HG03097 (cell line): ENCODE results near the gene KCNK16.

Experiments
- ATAC-seq: cut with Tn5 transposase; IDR thresholded peaks from one replicate; pipeline ENCODE4 v1.9.1; 2021; ENCODE audit not compliant: unreplicated experiment, low FRiP score

KCNK16 gene

DNA sequence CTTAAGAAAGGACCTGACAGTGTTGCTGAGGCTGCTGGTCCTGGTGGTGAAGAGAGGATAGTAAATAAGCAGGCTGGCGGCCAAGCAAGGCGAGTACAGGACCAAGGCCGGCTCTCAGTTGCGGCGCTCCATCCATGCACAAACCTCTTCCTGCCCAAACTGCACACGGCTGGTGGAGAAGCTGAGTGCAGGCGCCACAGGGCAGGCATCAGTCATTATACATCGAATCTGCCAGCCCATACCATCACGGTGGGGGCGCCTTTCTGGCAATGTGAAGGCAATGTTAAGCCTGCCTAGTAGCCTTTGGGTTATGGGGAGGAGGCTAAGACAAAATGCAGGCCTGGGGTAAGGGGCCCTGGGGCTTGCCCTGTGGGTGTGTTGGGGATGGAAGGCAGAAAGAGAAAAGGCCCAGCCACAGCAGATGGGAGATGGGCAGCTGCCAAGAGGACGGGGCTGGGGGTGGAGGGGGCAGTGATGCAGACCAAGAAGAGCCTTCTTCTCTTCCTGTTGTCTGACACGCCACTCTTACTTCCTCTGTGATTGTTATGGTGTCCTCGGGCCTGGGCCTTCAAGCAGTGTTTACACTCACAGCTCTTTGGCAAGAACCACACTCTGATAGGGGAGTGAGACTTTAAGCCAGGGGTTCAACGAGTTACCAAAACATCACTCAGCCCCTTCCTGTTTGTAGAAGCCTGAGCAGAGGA, 20.3 kb upstream of the KCNK16 start:
- ATAC-seq, result no peak

DNA sequence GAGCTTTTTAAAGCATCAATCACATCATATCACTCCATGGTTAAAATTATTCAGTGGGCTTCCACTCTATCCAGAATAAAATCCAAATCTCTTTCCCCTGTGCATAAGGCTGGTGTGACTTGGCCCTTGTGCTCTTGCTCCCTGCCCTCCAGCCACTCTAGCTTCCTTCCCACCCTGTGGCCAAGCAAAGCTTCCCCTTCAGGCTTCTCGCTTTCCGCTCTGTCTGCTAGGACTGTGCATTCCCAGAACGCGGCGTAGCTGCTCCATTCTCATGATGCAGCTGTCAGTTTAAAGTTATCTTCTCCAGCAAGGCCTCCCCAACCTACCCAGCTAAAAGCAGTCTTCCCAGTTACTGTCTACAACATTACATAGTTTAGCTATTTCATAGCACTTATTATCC, 19.4 kb upstream of the KCNK16 start:
- no peak for ATAC-seq

DNA sequence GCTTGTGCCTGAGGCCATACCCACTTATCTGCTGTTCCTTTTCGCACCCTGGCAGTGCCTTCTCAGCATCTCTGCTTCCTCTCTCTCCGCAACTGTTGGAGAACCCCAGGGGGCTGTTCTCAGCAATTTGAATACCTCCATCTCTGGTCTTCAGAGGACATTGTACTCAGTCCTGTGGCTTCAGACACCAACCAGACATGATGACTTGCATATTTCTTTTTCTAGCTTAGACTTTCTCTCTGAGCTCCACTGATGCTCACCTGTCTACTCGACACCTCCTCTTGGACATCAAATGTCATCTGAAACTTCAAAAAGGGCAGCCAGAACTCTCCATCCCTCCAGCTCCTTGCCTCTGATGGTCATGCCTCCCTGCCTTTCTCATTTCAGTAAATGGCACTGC, 18.9 kb upstream of the KCNK16 start:
- ATAC-seq, result no peak

DNA sequence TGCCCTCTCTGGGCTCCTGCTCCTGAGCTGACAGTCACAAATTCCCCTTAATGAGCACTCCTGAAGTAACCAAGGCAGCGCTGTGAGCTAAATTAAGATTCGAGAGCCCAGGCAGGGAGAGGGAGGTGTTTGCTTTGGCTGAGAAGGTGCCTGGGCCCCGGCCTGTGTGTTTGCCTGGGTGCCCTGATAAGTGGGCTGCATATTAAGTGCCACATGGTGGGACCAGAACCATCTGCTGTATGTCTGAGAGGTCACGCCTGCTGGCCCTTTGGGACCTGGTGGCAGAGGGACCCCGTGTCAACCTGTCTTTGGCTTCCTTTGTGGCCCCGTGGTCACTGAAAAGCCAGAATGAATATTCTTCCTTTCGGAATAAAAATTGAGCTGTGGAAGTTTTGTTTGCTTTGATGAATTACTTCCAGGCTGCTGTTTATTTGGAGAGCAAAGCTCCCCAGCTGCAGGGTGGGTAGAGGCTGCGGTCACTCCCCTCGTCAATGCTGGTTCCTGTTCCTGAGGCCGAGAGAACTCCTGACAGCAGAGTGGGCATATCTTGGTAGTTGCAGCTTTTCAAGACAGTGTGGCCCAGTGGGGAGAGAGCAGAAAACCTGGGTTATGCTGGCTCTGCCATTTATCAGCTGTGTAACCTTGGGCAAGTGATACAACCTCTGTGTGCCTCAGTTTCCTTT, 17.5 kb upstream of the KCNK16 start:
- ATAC-seq, result no peak

DNA sequence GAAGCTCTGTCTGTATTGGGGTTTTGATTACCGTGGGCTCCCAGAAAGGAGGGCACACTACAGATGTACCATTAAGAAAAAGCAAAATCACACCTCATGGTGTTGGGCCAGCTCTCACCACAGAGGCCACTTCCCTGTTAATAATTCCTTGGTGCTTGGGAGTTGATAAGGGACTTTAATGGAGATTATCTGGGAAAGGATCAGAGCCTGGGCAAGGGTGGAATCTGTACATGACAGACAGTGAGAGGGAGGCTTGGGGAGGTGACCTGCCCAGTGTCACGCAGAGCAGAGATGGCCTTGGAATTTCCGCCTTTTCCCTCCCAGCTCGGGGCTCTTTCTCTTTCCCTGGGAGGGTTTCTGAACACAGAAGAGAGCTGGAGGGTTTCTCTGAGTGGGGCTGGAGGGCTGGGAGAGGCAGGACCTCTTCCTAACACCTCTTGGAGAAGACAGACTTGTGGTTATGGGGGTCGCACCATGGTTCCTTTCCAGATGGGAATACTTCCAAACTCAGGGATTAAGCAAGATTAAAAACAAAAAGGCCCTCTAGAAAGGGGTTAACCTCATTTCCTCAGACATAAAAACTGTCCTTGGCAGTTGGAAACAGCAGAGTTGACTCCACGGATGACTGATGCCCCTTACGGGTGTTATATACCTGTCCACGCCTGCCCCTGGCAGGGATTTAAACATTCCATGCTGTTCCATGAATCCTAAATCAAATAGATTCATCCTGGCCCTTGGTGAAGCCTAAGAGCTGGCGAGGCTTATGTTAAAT, 16.8 kb upstream of the KCNK16 start:
- ATAC-seq, result no peak

DNA sequence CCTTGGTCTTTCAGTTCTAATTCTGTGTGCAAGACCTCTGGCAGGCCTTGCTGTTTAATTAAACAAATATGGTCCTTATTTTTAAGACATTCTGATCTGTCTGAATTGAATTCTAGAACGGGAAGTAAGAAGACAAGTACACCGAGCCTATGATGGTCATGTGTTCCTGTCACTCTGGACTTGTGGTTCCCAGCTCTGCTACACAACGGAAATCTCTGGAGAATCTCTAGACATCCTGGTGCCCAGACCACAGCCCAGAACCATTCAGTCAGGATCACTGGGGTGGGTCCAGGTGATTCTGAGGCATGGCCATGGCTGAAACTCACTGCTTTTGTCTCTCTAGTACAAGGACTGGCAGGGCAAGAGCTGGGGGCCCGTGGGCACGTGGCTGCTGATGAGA, 15.9 kb upstream of the KCNK16 start:
- ATAC-seq, result no peak

DNA sequence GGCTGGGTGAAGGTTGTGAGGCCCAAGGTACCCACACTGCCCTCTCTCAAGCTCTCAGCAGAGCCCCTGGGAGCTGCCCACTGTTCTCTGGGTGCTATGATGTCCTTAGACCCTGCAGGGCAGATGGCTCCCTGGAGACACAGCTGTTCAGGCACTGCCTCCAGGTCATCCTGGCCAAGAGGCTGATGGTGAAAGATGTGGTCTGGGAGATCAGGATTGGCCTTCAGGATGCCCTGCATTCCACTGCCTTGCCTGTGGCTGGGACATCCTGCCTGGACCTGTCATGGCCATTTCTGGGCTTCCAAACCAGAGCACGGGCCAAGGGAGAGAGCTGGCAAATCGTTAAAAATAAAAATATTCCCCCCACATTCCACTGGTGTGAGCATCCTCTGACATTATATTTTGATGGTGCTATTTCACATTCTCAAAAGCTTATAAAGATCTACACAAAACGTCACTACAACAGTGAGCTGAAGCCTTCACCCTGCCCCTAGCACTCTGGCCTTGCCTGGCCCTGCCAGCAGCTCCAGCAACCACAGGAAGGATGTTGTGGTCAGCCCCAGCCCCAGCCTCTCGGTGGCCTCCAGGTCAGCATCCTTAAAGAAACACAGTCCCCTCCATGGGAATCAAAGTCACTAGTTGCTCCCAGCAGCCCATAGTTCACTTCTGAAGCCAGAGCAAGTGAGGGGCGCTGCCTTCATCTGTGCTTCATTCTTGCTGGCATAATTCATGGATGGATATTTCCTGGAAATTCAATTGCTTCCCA, 13.5 kb upstream of the KCNK16 start:
- peak; percentile 81 for ATAC-seq

DNA sequence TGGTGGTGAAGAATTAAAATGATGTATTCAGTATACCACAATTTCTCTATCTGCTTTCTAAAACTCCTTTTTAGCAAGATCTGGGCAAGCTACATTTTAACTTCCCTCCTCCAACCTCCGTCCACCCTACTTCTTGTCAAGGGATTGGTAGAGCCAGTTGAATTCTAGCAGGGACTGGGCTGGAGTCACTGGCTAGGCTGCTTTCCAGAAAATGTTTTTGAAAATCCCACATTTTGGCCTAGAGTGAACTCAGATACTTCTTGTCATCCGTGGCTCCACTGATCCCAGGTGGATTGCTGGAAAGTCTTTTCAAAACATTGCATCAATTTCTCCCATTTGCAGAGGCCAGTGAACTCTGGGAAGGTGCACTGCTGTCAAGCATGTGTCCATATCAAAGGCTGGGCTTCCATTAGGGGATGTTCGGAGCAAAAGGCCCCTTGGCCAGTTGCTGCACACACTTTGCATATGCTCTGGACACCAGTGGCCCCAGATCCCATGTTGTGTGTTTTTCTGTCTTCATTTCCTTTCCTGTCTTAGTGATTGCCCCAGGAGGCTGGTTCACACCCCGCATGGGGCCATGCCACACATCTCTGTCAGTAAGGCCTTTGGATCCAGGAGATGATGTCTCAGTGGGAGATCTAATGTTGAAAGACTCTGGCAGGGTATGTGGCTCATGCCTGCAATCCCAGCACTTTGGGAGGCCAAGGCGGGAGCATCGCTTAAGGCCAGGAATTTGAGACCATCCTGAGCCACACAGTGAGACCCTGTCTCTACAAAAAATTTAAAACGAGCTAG, 11.3 kb upstream of the KCNK16 start:
- ATAC-seq, result no peak

DNA sequence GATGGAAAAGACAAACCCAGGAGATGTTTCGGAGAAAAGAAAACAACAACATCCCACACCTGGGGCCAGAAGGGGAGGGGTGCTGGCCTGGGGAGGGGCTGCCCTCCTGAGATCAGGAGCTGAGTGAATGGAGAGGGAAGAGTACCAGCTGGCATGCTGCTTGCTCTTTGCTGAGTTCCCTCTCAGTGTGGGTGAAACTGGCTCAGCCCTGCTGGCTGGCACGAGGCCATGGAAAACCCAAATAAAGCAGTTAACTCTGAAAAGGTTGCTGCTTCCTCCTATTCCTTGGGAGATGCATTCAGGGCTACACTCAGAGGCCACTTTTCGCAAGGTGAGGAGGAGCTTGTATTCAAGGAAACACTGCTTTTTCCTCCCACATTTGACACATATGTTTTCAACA, 8.0 kb upstream of the KCNK16 start:
- no peak for ATAC-seq

DNA sequence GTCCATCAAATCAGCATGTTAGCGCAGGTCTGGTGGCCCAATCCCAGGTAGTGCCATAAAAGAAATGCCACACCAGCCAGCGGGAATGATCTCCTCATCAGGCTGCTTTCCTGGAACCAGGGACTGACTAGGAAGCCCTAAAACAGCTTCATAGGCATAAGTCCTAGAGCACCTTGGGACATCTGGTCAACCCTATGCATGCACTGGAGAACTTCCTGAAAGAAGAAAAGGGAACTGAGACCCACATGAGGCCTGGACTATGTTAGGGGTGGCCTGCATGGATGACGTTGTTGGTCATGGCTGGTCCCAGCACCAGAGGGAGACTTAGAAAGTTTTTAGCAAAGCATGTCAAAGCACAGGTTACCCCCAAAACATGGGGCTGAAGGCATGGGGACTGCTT, 7.6 kb upstream of the KCNK16 start:
- peak; percentile 71 for ATAC-seq

DNA sequence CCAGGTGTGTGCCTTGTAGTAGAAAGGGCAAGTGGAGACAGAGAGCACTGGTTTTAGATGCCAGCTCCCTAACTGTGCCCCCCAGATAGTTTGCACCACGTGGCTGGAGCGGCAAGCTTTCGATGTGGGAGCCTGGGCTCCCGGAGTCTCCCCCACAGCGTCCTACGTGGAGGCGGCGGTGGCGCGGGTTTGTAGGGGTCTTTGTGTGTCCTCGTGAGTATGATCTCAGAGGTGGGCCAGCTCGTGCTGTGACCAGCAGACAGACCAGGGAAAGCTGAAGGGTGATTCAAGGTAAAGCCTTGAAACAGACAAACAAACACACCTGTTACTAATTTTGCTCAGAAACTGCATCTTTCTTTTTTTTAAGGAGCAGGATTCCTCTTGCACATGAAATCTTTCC, 5.6 kb upstream of the KCNK16 start:
- ATAC-seq, result no peak

DNA sequence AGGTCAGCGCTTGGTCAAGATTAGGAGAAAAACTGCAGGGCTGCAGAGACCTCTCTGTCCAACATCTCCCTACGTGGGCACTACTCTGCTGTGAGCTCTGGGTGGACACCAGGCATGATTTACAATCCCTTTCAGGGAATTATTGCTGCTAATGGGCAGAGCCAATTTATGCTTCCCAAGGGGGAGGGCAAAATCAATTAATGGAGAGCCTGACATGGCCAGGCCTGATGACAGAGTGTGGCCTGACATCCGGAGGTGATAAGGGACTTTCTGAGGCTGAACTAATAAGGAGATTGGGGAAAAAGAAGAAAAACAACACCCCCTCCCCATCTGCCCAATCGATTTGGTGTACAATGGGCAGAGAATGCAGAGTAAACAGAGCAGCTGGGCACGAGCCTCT, 5.0 kb upstream of the KCNK16 start:
- ATAC-seq, result no peak

DNA sequence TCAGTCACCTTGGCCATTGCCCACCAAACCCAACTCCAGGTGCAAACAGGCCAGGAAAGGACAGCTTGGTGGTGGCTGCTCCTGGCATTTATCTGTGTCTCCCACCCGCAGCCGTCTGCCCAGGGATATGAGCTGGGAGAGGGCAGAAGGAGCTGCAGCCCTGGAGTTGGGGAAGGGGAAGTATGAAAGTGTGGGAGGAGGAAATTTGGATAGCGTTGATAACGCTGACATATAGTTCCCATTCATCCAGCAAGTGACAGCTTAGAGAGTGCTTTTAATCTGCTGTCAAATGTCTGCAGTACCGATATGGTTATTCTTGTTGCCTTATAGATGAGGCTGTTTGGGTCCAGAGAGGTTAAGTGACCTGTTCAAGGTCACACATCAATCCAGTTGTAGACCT, 741 bp downstream of the KCNK16 start:
- no peak for ATAC-seq

DNA sequence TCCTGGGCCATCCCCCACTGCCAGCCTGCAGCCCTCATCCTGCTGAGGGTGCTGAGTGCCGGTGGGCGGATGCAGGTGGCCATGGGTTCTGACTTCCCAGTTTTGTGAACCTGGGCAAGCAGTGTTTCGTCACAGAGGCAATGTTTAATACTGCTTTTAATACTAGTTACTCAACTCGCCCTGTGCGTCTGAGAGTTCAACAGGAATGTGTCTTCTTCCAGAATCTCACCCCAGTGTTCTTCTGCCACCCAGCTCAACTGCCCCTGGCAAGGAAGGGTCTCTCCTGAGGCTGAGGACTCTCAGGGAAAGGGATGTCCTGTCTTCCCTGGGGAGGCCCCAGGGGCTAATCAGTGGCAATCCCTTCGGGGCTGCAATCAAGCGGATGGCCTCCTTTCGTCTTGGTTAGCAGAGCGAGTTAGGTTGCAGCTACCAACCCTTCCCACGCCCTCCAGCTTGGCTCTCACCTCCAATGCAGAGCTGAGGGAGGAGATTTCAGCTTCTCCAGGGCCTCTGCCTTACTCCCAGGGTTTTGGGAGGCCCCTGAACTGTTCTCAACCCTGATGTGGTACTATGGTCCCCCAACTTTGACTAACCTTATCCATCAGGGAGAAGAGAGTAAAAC, 2.0 kb downstream of the KCNK16 start:
- no peak for ATAC-seq

DNA sequence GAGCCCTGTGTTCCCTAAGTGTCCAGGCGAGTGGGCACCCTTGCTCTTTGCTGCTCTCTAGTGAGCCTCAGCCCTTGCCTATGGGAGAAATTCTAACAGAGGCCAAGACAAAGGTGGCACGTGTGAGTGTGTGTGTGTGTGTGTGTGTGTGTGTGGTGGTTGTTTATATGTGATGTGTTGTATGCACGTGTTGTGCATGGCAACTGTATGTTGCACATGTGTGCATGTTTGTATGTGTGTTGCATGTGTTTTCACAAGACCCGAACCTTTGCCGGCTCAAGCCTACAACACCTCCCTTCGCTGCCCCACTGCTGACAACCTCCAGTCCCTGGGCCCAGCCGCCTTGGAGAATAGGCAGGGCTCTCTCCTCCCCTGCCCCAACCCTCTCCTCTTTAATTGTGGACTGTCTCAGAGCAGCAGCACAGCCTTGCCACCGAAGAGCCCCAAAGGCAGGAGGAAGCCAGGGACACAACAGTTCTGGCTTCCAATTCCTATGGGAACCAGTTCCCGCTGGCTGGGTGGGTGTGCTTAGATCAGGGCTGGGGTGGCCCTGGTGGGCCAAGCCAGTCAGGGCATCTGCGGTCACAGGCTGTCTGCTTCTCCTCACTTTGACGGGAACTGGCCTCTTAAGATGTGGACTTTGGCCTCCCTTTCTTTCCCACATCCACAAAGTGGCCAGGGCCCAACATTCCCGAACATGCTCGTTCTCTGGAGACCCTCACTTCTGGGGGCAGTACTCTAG, 2.7 kb downstream of the KCNK16 start:
- no peak for ATAC-seq

DNA sequence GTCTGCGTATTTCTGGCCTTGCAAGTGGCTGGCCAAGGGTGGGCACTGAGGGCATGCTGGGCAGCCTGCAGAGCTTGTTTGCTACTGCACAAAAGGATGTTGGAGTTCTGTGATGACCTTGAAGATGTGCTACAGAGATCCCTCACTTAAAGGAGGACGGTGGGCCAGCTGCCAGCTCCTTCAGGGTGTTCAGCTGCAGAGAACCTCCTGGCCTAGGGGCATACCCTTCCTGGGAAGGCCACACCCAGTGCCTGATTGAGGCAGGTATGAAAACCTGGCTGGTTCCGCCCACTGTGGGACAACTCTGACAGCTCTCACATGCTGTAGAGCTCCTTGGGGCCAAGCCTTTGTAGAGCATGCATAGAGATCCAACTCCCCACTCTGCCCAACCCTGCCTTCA, 5.2 kb downstream of the KCNK16 start:
- ATAC-seq, result no peak

DNA sequence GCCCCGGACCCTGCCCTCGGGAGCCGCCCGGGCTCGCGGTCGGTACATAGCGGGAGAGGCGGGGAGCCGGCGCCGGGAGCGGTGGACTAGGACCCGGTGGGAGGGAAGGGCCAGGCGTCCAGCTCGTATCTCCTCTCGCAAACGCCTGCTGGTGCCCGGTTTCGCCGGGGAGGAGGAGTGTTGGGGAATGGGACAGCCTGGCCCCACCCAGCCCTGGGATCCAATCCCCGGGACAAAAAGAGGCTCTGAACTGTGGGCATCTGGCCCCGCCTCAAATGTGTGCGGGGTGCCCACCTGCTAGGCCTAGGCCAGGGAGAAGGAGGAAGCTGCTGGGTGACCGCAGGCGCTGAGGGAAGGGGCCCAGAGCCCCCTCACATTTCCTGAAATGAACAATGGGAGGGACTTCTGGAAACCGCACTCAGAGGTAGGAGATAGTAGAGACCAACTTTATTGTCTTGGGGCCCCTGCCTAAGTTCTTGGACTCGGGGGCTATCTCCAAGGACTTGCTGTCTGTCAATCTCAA, 8.2 kb downstream of the KCNK16 start, which contains the start of gene KCNK17:
Gene KCNK17 (minus strand): TSS at position 147 of the 523 bp plus-strand sequence. CDS start 99 bp downstream, at position 48.
- no peak for ATAC-seq

DNA sequence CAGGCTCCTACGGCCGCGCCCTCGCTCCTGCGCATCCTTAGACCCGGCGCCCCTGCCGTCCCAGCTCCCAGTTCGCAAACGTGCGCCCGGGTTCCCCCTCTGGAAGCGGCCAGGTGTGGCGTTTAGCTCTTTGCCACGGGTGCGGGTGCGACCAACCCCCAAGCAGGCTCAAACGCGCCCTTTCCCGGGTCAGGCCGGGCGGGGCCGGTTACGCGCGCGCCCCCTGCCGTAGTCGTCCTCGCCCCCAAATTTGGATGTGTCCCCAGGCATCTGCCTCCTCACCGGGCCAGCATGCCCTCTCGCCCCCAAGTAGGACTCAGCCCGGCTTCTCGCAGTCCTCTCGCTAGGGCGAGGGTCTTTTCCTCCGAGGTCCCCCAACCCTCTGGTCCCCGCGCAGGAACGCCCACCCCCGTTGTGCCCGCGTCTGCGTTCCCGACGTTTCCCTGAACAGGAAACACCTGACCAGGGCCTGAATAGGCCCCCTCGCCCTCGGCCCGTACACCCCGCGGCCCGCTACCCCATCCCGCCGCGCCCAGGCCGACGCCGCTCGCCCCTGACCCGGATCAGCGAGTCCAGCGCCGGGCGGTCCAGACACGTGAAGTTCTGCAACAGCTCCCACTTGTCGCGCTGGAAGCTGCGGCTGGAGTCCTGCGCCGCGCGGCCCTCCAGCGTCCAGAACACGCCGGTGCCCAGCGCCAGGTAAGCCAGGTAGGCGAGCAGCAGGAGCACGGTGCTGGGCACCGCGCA, 8.8 kb downstream of the KCNK16 start:
- ATAC-seq, result no peak
